Measurements from ENCODE around the gene GRIA2. TPM values are rescaled to one million over a fixed set of nuclear protein-coding genes. Genes with fewer than 3 reads are reported as not detected.
A peak's percentile ranks its signal among the peaks of the same experiment; 100 is the strongest.

GRIA2 gene
- total RNA-seq, 1 experiment from 2014 or later = 0.29 TPM

DNA sequence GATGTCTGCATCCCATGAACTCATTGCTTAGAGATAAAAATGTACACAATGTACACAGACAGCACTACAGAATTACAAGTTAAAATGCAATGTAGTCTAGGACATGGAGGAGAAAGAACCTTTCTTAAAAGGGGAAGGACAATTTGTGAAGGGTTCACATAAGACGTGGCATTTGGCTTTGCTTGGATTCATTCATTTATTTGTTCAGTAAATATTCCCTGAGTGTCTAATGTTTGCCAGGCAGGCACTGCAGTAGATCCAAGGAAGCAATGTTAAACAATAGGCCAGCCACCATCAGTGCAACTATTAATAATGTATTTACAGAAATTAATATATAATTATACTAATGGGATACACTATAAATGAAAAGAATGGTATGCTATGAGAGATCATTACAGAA, 94.4 kb downstream of the GRIA2 start:
- no peak for DNase-seq (ENCODE audit: low read depth, low spot score)
- in situ Hi-C loops (cut with HindIII; ENCODE audit: low pct_unique_long_range_greater_than_20kb, low sequenced_read_pairs) = no loop called here

DNA sequence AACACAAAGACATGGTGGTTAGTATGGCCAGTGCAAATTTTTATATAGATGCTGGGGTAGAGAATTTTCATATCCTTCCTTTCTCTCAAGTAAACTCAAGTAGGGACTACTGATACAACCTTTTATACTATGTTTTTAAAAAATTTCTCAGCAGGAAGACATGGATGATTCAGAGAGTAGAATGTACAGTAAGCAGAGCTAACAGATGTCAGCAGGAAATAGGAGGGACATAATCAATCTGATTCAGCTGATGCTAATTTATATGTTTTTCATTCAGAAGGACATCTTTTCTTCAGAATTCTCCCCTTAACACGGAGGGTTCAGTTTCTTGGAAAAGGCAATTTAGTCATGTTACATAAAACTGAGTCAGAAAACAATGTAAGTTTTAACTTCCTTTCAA, 95.4 kb downstream of the GRIA2 start:
- DNase-seq (ENCODE audit: low read depth, low spot score) = no peak
- in situ Hi-C loops (cut with HindIII; ENCODE audit: low pct_unique_long_range_greater_than_20kb, low sequenced_read_pairs) = no loop called here

DNA sequence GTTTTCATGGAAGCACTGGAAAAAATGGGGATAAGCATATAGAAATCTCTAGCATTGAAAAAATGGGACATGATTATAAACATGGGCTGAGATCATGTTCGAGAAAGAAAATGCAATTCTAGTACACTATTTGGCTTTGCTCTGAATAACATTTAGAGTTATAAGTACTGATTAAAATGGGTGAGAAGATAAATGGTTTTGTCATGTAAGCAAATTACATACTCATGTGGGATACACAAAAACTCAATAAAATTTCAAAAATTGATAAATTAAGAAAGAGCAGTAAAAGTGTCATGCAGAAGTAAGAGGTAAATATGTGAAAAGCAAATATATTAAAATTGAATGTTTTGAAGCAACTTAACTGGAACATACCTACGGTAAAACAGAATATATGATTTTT, 99.6 kb downstream of the GRIA2 start:
- DNase-seq (ENCODE audit: low read depth, low spot score) = no peak
- in situ Hi-C loops (cut with HindIII; ENCODE audit: low pct_unique_long_range_greater_than_20kb, low sequenced_read_pairs) = no loop called here

DNA sequence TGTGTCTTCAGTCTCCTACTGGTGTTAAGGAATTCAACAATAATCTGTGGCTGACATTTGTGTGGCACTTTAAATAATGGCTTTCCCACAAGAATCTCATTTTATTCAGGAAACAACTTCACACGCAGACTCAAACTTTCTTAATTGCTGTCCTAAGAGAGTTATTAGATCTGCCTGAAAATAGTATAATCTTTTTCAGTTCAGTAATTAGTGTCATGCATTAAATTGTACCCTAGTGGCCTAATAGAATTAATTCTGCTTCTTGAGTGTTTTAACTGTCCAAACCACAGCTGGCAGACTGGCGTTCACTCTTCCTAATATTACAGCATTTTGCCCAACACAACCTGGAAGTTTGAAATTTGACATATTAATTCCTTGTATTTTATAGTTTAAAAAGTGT, 107.1 kb downstream of the GRIA2 start:
- DNase-seq (ENCODE audit: low read depth, low spot score) = no peak

DNA sequence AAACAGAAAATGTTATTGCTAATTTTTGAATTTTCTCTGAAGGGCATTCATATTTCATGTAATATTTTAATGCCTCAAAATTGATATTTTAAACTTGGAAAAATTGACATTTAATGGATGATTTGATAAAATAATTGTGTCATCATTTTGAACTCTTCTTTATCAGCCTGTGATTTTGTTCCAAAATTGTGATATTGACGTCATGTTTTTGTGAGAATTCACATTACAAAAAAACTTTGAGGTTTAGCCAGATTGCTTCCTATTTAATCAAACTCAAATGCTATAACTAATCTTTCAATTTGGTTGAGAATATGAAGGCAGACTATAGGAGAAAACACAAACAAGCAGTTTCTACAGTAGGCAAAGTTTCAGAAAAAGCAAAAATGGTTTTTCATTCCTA, 137.4 kb downstream of the GRIA2 start:
- DNase-seq (ENCODE audit: low read depth, low spot score) = no peak
- in situ Hi-C loops (cut with HindIII; ENCODE audit: low pct_unique_long_range_greater_than_20kb, low sequenced_read_pairs) = no loop called here

More for the DNA sequence above, 107.1 kb downstream of the GRIA2 start:
- in situ Hi-C loops (cut with HindIII; ENCODE audit: low pct_unique_long_range_greater_than_20kb, low sequenced_read_pairs) = no loop called here

DNA sequence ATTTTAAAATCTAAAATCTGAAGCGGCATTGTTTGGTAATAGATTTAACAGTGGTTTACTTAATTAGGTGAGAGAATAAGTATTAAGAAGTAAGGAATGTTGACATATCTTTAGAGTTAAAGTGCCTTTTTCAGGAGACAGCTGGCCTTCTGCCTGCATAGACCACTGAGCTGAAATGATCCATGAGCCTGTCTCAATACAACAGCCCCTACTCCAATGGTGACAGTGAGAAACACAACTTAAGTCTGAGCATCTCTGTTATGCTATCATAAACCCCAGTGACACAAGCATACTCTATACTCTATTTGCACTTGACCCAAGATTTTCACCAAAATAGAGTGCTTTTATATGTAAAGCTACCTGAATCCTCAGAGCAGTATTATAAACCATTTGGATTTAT, 137.9 kb downstream of the GRIA2 start:
- DNase-seq (ENCODE audit: low read depth, low spot score) = no peak
- in situ Hi-C loops (cut with HindIII; ENCODE audit: low pct_unique_long_range_greater_than_20kb, low sequenced_read_pairs) = no loop called here

DNA sequence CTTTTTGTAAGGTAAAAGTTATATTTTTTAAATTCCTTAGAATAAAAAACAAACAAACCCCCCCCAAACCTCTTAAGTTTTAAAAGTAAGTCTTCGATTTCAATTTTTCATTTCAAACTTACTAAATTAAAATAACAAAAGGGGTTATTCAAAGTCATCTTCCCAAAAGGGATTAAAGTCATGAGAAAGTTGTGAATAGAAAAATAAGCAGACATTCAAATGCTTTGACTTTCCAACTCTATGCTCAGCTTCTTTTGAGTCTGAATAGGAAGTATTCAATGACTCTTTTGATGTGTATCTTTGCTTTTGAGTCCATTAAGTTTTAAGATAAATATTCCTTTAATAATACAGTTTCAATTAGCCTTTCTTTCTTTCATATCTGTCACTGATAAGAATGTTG, 138.3 kb downstream of the GRIA2 start:
- no peak for DNase-seq (ENCODE audit: low read depth, low spot score)
- in situ Hi-C loops (cut with HindIII; ENCODE audit: low pct_unique_long_range_greater_than_20kb, low sequenced_read_pairs) = no loop called here

DNA sequence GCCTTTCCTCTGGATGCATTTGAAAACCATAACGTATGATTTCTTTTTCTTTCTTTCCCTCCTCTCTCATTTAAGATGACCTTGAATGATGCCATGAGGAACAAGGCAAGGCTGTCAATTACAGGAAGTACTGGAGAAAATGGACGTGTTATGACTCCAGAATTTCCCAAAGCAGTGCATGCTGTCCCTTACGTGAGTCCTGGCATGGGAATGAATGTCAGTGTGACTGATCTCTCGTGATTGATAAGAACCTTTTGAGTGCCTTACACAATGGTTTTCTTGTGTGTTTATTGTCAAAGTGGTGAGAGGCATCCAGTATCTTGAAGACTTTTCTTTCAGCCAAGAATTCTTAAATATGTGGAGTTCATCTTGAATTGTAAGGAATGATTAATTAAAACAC, 142.8 kb downstream of the GRIA2 start:
- in situ Hi-C loops (cut with HindIII; ENCODE audit: low pct_unique_long_range_greater_than_20kb, low sequenced_read_pairs) = no loop called here
- DNase-seq (ENCODE audit: low read depth, low spot score) = peak; percentile 76

DNA sequence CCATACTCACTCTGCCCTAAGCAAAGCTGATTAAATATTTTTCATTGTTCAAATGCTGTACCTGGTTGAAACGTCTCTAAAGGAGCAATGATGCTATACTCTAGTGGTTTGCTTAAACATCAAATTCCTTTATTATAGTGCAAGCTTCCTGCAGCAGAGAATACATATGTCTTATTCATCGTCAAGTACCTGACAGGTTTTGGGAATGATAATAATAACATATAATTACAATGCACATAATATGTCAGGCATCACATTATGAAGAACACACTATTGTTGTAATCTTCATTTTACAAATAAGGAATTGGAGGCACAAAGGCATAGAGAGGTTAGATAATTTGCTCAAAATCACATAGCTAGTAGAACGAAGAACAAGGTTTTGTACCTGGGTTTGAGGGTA, 151.6 kb downstream of the GRIA2 start:
- DNase-seq (ENCODE audit: low read depth, low spot score) = no peak
- in situ Hi-C loops (cut with HindIII; ENCODE audit: low pct_unique_long_range_greater_than_20kb, low sequenced_read_pairs) = no loop called here

DNA sequence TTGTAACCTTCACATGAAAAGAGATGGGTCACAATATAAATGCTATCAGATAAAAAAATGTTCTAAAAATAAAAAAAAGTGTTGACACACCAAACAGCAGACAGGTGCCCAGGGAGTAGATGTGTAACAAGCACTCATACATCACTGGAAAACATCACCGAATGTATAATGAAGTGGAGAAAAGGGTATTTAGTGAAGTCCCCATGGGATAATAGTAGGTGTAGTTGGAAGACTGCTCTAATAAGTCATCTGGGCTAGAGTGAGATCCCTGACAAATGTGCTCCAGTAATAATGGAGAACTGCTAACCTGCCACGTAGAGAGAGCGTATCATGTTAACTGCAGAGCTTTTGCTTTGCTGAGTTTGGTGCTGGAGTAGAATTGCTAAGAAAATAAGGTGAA, 152.0 kb downstream of the GRIA2 start:
- in situ Hi-C loops (cut with HindIII; ENCODE audit: low pct_unique_long_range_greater_than_20kb, low sequenced_read_pairs) = no loop called here
- no peak for DNase-seq (ENCODE audit: low read depth, low spot score)

DNA sequence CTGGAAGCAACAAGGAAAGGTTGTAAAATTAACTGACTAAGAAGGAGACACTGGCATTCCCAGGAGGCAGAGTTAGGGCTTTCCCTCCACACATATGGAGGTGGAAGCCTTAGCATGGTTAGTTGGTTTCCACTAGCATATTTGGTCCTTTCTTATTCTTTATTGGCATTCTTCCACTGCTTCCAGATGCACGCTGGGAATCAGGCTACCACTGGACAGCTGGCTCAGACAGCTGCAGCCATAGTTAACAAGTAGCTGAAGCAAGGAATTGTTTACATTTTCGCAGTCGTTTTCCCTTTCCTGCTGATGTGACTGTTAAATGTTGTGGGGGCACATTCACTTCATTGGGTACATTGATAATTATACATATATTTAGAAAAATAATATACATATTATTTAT, 169.2 kb downstream of the GRIA2 start:
- in situ Hi-C loops (cut with HindIII; ENCODE audit: low pct_unique_long_range_greater_than_20kb, low sequenced_read_pairs) = no loop called here
- no peak for DNase-seq (ENCODE audit: low read depth, low spot score)

DNA sequence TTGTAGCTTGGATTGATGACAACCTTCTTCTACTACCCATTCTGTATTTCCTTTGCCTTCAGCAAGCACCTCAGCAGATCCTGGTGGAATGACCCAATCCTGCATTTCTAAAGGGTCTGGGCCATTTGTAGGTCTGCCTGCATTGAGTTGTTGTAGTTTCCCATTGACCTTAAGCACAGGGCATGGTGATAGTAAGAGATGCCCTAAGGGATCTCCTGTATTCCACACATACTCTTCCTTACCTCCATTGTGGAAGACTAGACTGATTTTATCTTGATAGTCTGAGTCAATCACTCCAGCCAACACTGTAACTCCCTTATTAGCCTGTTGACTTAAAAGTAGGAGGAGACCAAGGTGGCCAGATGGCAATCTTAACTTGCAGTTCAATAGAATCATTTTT, 184.5 kb downstream of the GRIA2 start:
- in situ Hi-C loops (cut with HindIII; ENCODE audit: low pct_unique_long_range_greater_than_20kb, low sequenced_read_pairs) = no loop called here
- DNase-seq (ENCODE audit: low read depth, low spot score) = no peak

Small RNA genes lying within 50 kb of the gene (small RNA-seq; reads per million reads assigned to genes)
- gene RNU6-582P = 0 reads per million in 2 experiments

Other genes starting within 250 kb of the GRIA2 start
- gene PDGFC, start 248.9 kb upstream of the GRIA2 start, total RNA-seq (2014; rRNA removed; shearing (Covaris generic)) = 3.0 and 5.4 TPM in 2 replicates
- 0.08 and 0.24 TPM in 2 replicates for gene GLRB, start 144.6 kb upstream of the GRIA2 start, total RNA-seq (2014; rRNA removed; shearing (Covaris generic))